Measurements from ENCODE around the gene IFT122.
"Not testable (repeated sequence)": the region's sequence is repeated elsewhere in the genome, so short reads cannot be mapped to it uniquely, and the experiment has no call there.

Gene IFT122

GRCh38 chr3:129490273-129490675, 50.2 kb downstream of the IFT122 start:
- TF ChIP-seq REST (IDR thresholded peaks at IDR 0.05; ENCODE audit: insufficient replicate concordance, low read depth) (no peak), SPI1 (IDR thresholded peaks at IDR 0.05; ENCODE audit: borderline replicate concordance, low read depth) (peak; percentile 60; the same call in 1 of the 2 replicates), POLR2AphosphoS5 (IDR thresholded peaks at IDR 0.05; ENCODE audit: low read depth) (no peak), GABPA (IDR thresholded peaks at IDR 0.05; ENCODE audit: low read depth) (no peak)
- TF ChIP-seq, protein P1, sequence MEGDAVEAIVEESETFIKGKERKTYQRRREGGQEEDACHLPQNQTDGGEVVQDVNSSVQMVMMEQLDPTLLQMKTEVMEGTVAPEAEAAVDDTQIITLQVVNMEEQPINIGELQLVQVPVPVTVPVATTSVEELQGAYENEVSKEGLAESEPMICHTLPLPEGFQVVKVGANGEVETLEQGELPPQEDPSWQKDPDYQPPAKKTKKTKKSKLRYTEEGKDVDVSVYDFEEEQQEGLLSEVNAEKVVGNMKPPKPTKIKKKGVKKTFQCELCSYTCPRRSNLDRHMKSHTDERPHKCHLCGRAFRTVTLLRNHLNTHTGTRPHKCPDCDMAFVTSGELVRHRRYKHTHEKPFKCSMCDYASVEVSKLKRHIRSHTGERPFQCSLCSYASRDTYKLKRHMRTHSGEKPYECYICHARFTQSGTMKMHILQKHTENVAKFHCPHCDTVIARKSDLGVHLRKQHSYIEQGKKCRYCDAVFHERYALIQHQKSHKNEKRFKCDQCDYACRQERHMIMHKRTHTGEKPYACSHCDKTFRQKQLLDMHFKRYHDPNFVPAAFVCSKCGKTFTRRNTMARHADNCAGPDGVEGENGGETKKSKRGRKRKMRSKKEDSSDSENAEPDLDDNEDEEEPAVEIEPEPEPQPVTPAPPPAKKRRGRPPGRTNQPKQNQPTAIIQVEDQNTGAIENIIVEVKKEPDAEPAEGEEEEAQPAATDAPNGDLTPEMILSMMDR (IDR thresholded peaks at IDR 0.05; ENCODE audit: insufficient read depth, low read length) = peak; percentile 75
- DNase-seq (ENCODE audit: low read depth in 1 of 2, low spot score in 1 of 2) = peak; percentile 77 to 80
- Histone ChIP-seq H3K27ac (replicated peaks) (no peak overlapping the region), H3K27me3 (ENCODE audit: insufficient read depth, poor library complexity, severe bottlenecking) (no peaks in the 10 kb centered on the region), H3K4me3 (replicated peaks; ENCODE audit: insufficient read depth, low read length) (no peak overlapping the region)

- not testable (repeated sequence) for H3K27me3 ChIP-seq (ENCODE audit: insufficient read depth, poor library complexity, severe bottlenecking); DNase-seq (ENCODE audit: low read depth in 1 of 2, low spot score in 1 of 2); H3K27ac ChIP-seq (replicated peaks); H3K4me3 ChIP-seq (replicated peaks; ENCODE audit: insufficient read depth, low read length)
Measured at GRCh38 chr3:129491077-129491476, 51.1 kb downstream of the IFT122 start.

GRCh38 chr3:129491794-129492193, 51.8 kb downstream of the IFT122 start:
- H3K27ac ChIP-seq (replicated peaks) = no peak overlapping the region
- no peak for DNase-seq (ENCODE audit: low read depth in 1 of 2, low spot score in 1 of 2)
- no peak overlapping the region for H3K4me3 ChIP-seq (replicated peaks; ENCODE audit: insufficient read depth, low read length)
- TF ChIP-seq POLR2AphosphoS5 (IDR thresholded peaks at IDR 0.05; ENCODE audit: low read depth) (no peak), GABPA (IDR thresholded peaks at IDR 0.05; ENCODE audit: low read depth) (no peak), REST (IDR thresholded peaks at IDR 0.05; ENCODE audit: insufficient replicate concordance, low read depth) (no peak), SPI1 (IDR thresholded peaks at IDR 0.05; ENCODE audit: borderline replicate concordance, low read depth) (no peak)
- TF ChIP-seq, protein P1 (IDR thresholded peaks at IDR 0.05; ENCODE audit: insufficient read depth, low read length) = no peak
- no peaks in the 10 kb centered on the region for H3K27me3 ChIP-seq (ENCODE audit: insufficient read depth, poor library complexity, severe bottlenecking)

- H3K27me3 ChIP-seq (ENCODE audit: insufficient read depth, poor library complexity, severe bottlenecking) = no peaks in the 10 kb centered on the region
- TF ChIP-seq, protein P1 (IDR thresholded peaks at IDR 0.05; ENCODE audit: insufficient read depth, low read length) = no peak
- TF ChIP-seq SPI1 (IDR thresholded peaks at IDR 0.05; ENCODE audit: borderline replicate concordance, low read depth) = no peak
- no peak for TF ChIP-seq POLR2AphosphoS5 (IDR thresholded peaks at IDR 0.05; ENCODE audit: low read depth)
- no peak for TF ChIP-seq REST (IDR thresholded peaks at IDR 0.05; ENCODE audit: insufficient replicate concordance, low read depth)
- no peak for DNase-seq (ENCODE audit: low read depth in 1 of 2, low spot score in 1 of 2)
- no peak overlapping the region for H3K27ac ChIP-seq (replicated peaks)
- H3K4me3 ChIP-seq (replicated peaks; ENCODE audit: insufficient read depth, low read length) = no peak overlapping the region
Measured at GRCh38 chr3:129492691-129493090, 52.7 kb downstream of the IFT122 start.
